RKO (cell line): Measurements from ENCODE around the gene ZBTB20.

Source experiments
- DNase-seq: peaks from one replicate; pipeline ENCODE4 v3.0.0-alpha.2; 2016; ENCODE audit warnings: low spot score

Gene ZBTB20

GRCh38 chr3:115019900-115020299, 127.2 kb downstream of the ZBTB20 start:
- no peak for DNase-seq

- no peak for DNase-seq
These were observed 128.4 kb downstream of the ZBTB20 start for GRCh38 chr3:115018694-115019093.

GRCh38 chr3:115007966-115008365, 139.1 kb downstream of the ZBTB20 start:
- no peak for DNase-seq

GRCh38 chr3:115004201-115005140, 142.6 kb downstream of the ZBTB20 start:
- DNase-seq, result no peak

GRCh38 chr3:114998971-114999579, 148.0 kb downstream of the ZBTB20 start:
- no peak for DNase-seq

GRCh38 chr3:114994554-114995341, 152.3 kb downstream of the ZBTB20 start:
- DNase-seq, result no peak

GRCh38 chr3:114985776-114986175, 161.3 kb downstream of the ZBTB20 start:
- no peak for DNase-seq

GRCh38 chr3:114983248-114983647, 163.8 kb downstream of the ZBTB20 start:
- DNase-seq, result no peak

- DNase-seq, result no peak
These were observed 172.7 kb downstream of the ZBTB20 start for GRCh38 chr3:114974387-114974786.

GRCh38 chr3:114973536-114973935, 173.6 kb downstream of the ZBTB20 start:
- no peak for DNase-seq

- DNase-seq, result no peak
These were observed 179.9 kb downstream of the ZBTB20 start for GRCh38 chr3:114967168-114967567.

GRCh38 chr3:114962189-114962588, 184.9 kb downstream of the ZBTB20 start:
- no peak for DNase-seq

- DNase-seq, result no peak
These were observed 188.2 kb downstream of the ZBTB20 start for GRCh38 chr3:114958930-114959329.

GRCh38 chr3:114953800-114954199, 193.3 kb downstream of the ZBTB20 start:
- DNase-seq, result no peak

GRCh38 chr3:114953215-114953799, 193.8 kb downstream of the ZBTB20 start:
- no peak for DNase-seq

GRCh38 chr3:114942773-114943172, 204.3 kb downstream of the ZBTB20 start:
- no peak for DNase-seq

- DNase-seq, result no peak
These were observed 205.3 kb downstream of the ZBTB20 start for GRCh38 chr3:114941626-114942309.

GRCh38 chr3:114939920-114940319, 207.2 kb downstream of the ZBTB20 start:
- DNase-seq, result no peak

- no peak for DNase-seq
These were observed 213.7 kb downstream of the ZBTB20 start for GRCh38 chr3:114933407-114933806.

- DNase-seq, result no peak
These were observed 216.9 kb downstream of the ZBTB20 start for GRCh38 chr3:114929971-114930732.
